ENCODE measurements around the gene MPP3.

DNA sequence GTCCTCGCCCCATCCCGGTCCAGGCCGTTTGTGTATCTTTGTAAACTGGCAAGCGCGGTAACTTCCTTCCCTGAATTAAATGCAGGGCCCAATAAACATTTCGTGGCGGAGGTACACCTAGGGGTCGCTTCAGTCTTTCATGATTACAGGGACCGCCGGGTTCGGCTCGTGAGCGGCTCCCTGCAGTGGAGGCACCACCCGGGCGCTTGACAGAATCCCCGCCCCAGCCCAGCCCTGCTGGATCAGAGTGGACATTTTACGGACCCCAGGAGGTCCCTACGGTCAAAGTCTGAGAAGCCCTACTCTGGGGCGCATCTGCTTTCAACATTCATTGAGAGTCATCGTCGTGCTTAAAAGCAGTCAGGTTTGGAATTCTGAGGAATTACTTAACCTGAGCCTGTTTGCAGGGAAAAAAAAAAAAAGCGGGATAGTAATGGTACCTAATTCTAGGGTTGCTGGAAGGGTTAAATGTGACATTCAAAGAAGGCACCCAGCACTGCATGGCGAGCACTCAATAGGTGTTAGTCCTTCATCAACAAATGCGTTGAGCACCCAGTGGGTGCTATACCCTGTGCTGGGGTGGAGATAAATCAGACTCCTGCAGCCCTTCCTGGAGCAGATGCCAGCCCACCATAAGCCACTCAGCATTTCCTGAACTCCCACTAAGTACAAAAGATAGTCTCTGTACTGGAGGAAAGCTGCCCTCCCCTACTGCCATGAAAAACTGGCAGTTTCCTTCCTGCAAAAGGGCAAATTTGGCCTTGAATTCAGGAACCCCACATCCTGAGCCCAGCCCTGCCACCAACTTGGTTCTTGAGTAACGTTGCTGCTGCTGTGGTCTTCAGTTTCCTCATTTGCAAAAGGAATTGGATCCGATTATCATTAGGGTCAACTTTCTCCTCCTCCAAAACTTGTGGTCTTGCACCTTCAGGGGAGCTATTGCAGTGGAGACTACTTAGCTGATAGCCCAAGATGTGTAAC, 53.5 kb downstream of the MPP3 start:
- TF ChIP-seq, protein P1, sequence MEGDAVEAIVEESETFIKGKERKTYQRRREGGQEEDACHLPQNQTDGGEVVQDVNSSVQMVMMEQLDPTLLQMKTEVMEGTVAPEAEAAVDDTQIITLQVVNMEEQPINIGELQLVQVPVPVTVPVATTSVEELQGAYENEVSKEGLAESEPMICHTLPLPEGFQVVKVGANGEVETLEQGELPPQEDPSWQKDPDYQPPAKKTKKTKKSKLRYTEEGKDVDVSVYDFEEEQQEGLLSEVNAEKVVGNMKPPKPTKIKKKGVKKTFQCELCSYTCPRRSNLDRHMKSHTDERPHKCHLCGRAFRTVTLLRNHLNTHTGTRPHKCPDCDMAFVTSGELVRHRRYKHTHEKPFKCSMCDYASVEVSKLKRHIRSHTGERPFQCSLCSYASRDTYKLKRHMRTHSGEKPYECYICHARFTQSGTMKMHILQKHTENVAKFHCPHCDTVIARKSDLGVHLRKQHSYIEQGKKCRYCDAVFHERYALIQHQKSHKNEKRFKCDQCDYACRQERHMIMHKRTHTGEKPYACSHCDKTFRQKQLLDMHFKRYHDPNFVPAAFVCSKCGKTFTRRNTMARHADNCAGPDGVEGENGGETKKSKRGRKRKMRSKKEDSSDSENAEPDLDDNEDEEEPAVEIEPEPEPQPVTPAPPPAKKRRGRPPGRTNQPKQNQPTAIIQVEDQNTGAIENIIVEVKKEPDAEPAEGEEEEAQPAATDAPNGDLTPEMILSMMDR (IDR thresholded peaks at IDR 0.05), result peak in 1 of 3 donors; percentile 18
- TF ChIP-seq POLR2A (IDR thresholded peaks at IDR 0.05), result no peak

Measured in ovary (tissue), 3 donors.